Right renal pelvis (tissue), 4 donors: ENCODE measurements around the gene CD2AP. TPM values are rescaled to one million over a fixed set of nuclear protein-coding genes. Genes with fewer than 3 reads are reported as not detected.
"Not testable (repeated sequence)": the region's sequence is repeated elsewhere in the genome, so short reads cannot be mapped to it uniquely, and the experiment has no call there.

Source experiments
- DNase-seq, 4 donors: peaks; one replicate each; pipeline ENCODE4 v3.0.0-alpha.2; 2013; ENCODE audit warnings: low read depth in 4 of 4, low spot score in 3 of 4, missing footprints in 1 of 4
- polyA plus RNA-seq, 4 donors: library from polyadenylated mRNA; unstranded; fragments of 120-200 nt; gene quantifications; one replicate each; pipeline ENCODE4 v1.2.1, GENCODE V29; 2013; ENCODE audit not compliant: insufficient read length in 4 of 4

Gene CD2AP
- polyA plus RNA-seq, 4 donors: 75.4 to 101 (median 90.9) TPM

DNA sequence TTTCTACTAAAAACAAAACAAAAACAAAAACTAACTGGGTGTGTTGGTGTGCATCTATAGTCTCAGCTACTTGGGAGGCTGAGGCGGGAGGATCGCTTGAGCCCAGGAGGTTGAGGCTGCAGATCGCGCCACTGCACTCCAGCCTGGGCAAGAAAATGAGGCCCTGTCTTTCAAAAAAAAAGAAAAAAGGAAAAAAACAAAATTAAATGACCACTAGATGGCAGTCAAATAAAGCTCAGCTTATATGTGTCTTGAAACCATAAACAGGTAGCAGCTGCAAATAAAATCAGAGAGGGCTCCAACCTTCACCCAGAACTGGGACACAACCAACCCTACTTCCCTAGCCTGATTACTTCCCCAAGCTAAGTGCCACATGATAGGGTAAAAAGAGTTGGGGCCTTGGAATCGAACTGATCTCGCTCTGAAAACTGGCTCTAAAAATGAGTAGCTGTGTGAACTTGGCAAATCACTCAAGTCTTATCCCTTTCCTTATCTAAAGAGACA lies 153.7 kb downstream of the CD2AP start:
- DNase-seq: peak; percentile 35 to 50 (median 40)

DNA sequence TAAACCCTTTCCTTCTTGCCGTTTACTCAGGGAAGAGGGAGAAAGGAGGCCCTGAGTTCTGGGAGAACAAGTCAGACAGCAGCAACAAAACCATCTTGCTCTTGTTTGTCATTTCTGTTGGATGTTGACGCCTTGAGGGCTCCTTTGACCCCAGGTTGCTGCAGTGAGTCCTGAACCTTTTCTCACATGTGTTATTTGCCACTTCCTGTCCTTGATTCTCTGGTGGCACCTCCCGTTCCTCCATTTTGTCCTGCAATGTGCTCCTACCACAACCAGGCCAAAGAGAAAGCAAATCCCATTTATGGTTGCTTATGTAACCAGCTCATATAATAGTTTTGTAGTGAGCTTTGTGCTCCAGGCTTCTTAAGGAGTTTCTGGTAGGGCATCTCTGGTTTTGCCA lies 154.2 kb downstream of the CD2AP start:
- no peak for DNase-seq

DNA sequence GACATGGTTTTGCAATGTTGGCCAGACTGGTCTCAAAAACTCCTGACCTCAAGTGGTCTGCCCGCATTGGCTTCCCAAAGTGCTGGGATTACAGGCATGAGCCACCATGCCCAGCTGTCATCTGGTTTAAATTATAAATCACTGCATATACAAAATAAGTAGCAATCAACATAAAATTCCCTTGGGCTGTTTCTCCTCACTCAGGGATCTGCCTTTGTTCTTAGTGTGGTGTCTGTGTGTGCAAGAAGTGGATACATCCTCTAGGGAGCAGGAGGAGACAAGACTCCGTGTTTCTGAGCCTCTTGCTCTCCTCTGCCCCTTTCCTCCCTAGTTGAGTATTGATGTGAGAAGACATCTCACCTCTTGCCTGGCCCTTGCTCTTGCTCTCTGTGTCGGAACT lies 155.6 kb downstream of the CD2AP start:
- DNase-seq: no peak

DNA sequence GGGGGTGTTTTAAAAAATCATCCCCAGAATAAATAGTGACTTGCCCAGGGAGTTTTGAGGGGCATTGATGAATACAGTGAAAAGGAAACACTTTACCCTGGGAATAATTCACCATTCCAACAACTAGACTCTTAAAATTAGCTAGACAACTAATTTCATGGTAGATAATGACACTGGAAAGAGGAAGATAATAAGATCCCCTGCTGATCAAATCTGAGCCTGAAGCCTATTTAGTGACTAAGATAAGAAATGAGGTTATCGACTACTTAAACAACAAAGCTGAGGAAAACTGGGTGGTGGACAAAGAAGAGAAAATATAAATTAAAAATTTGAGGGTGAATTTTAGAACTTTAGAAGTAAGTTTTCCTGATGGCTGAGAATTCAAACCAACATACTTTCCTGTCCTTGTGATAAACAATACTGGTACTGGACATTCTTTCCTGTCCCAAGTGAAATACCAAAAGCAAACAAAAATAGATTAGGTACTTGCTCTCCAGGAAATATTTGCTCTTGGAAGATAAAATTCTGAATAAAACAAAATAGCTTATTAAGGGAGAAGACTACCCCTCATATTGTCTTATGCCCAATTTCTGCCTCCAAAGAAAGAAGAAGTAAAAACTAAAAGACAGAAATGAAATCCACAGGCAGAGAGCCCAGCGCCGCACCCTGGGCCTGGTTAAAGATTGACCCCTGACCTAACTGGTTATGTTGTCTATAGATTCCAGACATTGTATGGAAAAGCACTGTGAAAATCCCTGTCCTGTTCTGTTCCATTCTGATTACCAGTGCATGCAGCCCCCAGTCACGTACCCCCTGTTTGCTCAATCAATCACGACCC lies 156.8 kb downstream of the CD2AP start:
- DNase-seq: no peak

DNA sequence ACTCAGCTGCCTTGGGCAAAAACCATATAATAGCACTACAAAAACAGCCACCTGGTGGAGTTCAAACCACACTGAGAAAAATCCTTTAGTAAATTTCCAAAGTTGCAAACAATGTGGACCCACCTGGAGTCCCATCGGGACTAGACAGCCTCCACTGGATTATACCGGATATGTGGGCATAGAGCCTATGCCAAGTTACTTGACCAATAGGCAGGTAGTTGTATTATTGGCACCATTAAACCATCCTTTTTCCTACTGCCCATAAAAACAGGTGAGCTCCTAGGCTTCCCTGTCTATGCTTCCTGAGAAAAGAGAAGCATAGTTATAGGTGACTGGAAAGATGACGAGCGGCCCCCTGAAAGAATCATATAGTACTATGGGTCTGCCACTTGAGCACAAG lies 169.1 kb downstream of the CD2AP start:
- DNase-seq: no peak

DNA sequence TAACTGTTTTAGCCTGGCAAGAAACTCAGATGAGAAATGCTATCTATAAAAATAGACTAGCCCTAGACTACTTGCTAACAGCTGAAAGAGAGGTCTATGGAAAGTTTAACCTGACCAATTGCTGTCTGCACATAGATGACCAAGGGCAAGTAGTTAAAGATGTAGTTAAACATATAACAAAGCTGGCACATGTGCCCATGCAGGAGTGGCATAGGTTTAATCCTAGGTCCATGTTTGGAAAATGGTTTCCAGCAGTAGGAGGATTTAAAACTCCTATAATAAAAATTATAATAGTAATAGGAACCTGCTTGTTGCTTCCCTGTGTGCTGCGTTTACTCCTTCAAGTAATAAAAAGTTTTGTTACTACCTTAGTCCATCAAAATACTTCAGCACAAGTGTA lies 169.6 kb downstream of the CD2AP start:
- no peak for DNase-seq

DNA sequence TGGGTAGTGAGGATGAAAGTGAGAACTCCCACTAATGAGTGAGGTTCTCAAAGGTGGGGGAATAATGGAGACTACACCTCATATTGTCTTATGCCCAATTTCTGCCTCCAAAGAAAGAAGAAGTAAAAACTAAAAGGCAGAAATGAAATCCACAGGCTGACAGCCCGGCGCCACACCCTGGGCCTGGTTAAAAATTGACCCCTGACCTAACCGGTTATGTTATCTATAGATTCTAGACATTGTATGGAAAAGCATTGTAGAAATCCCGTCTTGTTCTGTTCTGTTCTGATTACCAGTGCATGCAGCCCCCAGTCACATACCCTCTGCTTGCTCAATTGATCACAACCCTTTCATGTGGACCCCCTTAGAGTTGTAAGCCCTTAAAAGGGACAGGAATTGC lies 170.0 kb downstream of the CD2AP start:
- not testable (repeated sequence) for DNase-seq

DNA sequence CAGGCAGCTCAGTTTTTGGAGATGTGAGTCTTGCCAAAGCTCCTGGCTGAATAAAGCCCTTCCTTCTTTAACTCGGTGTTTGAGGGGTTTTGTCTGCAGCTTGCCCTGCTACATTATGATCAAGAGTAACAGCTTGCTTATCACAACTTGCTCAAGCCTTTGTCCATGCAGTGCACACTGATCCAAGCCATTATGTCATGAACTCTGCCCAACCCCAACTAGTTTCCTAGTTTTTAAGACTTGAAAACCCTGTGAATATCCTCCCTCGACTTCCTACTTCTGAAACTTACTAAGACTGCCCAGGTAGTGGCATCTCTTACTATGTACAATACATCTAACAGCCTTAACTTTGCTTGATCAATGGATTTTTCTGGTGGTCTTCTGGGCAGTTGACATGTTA lies 170.4 kb downstream of the CD2AP start:
- DNase-seq: no peak

DNA sequence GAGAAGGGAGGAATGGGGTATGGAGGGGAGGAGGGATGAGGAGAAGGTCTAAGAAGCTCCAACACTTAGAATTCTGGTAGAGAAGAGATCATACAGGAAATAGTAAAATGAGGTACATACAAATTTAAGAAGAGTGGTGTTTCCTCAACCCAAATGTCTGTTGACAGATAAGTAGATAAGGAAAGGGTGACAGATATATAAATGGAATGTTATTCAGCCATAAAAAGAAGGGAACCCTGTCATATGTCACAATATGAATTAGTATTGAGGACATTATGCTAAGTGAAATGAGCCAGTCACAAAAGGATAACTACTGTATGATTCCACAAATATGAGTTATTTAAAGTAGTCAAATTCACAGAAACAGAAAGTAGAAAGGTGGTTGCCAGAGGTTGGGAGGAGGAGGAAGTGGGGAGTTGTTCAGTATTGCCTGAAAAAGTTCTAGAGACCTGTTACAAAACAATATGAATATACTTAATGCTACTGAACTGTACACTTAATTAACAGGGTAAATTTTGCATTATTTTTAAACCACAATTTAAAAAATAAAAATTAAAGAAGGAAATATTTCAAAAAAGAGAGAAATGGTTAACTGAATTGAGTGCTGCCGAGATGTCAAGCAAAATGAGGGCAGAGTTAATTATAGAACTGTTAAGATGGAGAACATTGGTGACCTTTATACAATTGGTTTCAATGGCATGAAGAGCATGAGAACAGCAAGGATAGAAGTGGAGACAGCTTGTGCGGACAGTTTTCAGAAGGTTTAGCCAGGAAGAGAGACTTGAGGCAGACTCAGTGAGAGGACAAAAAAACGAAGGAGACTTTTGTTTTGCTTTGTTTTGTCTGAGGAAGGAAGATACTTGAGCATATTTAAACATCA lies 173.2 kb downstream of the CD2AP start:
- no peak for DNase-seq

DNA sequence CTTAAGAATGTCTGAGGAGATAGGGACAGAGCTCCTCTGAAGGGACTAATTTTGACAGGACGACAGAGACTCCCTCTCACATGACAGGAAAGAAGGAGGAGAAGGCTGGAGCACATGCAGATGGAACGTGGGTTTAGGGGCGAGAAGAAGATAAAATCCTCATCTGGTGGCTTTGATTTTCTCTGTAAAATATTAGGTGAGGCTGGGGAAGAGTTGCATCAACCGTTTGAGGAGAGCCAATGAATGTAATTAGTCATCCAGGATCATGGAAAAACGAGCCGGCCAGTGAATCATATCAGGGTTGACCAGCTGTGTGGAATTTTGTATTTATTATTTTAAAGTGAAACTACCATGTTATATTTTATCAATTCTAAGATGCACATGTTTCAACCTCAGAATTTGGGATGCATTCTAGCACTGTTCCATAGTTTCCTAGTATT lies 173.9 kb downstream of the CD2AP start:
- DNase-seq: no peak

DNA sequence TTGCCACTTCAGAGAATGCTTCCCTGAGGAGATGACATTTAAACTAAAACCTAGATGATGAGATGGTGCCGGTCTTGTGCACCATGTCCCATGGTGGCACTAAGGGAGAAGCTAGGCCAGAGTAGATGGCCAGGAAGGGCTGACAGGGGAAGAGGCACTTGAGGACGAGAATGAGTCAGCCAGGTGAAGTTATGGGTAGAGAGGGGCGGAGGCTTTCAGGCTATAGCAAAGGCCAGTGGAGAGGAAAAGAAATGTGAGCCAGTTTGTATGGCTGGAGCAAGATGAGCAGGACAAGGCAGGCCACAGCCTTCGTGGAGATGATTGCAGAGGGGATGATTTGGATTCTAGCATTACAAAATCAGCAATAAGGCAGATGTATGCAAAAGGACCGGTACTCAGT lies 176.1 kb downstream of the CD2AP start:
- no peak for DNase-seq

DNA sequence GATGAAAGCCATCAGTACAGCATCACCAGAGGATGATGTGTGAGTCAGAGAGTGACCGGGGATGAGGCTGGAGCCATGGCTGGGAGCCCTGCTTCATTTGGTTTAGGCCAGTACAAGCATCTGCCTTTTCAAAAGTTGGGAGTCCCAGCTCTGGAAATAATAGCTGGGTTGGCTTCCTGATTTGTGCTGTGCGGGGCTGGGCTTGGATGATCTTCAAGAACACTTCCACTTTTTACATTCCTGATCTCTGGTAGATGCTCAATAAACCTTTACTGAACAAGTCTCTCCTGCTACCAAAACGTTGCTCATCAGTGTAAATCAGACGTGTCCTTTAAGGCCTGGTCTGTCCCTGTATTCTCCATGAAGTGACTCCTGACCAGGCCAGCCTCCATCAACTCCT lies 176.7 kb downstream of the CD2AP start:
- DNase-seq: no peak

DNA sequence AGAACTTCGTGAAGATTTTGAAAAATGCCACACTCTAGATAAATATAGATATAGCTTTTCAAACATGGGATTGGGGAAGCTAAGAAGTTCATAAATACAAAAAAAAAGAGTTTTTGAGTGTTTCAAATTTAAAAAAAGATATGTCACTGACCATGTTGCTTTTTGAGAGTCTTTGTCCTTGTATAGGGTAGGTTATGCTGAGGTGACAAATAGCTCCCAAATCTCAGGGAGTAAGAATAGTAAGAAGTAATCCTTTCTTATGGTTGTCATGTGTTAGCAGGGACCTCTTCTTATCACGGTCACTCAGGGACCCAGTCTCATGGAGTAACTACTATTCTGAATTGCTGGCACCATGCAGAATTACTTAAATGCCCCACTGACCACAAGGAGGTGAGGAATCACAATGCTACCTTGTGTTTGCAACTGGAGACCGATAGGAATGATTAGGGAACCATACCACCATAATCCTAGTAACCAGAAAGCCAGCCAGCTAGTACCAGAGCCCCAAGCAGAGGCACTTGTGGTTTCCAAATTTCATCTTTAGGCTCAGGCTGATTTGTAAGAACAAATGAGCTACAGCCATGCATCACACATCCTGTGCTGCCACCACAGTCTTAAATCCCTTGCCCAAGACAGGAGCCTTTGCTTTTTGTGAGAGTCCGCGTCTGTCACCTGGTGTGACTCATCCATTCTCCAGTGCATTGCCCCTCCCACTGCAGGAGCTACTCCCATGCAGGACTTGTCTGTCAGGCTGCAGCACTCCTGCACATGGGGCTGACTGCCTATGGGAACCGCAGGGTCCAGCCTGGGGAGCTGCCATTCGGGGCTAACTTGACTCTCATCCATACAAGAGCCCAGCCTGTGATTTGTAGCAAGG lies 178.4 kb downstream of the CD2AP start:
- DNase-seq: no peak

DNA sequence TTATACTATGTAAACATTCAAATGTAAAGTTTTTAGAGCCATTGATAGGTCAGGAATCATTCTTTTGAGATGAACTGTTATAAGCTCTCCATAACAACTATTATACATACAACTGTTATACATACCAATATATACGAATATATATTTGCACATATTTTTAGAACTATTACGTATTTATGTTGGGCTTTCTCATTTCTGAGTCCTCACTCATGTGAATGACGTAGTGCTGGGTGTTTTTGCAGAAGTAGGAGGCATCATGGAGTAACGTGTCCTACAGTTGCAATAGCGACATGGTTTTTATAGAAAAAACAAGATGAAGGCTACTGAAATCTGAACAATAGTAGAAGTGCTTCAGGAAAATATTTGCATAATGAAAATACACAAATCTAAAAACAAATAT lies 184.4 kb downstream of the CD2AP start:
- DNase-seq: no peak

DNA sequence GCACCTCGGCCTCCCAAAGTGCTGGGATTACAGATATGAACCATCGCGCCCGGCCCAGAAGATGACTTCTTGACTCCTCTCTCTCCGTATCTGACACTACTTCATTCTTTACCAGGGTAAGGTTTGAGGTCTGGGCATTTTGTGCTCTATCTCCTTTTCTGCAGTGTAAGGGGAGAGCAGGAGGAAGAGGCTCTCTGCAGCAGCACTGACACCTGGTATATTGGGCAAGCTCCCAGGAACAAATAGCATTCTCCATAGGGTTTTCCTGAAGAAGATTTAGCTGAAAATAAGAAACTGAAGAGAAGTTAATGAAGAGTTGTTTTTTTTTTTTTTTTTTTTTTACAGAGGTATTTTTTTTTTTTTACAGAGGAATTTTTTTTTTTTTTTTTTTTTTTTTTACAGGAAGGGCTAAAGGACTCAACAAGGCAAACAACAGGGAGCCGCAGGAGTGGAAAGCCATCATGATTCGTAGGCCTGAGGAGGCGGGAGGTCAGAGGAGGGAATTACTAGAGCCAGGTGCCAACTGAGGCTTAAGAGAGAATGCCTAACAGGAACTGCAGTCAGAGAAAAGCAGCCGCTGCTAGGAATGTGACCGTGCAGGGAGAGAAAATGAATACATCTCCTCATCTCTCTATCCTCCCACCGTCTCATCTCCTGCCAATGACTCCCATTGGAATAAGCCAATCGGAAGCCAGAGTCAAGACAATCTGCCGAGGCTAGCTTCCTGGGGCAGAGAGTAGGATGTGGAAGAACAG lies 186.1 kb downstream of the CD2AP start:
- no peak for DNase-seq

DNA sequence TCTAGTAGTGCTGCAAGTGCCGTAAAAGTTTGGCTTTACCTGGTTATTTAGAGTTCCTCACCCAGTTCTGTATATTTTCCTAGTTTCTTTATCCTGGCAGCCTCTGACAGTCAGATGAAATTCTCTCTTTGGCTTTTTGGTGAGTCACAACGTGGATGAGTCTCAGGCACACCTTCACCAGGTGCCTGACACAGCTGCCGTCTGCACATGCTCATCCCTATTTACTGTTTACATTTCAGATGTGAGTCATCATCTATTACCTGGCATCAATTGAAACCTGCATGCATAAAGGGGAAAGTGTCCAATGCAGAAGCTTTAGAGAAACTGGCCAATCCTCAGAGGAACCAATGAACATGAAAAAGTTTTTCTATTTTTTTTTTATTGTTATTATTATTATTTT lies 187.5 kb downstream of the CD2AP start:
- DNase-seq: no peak

DNA sequence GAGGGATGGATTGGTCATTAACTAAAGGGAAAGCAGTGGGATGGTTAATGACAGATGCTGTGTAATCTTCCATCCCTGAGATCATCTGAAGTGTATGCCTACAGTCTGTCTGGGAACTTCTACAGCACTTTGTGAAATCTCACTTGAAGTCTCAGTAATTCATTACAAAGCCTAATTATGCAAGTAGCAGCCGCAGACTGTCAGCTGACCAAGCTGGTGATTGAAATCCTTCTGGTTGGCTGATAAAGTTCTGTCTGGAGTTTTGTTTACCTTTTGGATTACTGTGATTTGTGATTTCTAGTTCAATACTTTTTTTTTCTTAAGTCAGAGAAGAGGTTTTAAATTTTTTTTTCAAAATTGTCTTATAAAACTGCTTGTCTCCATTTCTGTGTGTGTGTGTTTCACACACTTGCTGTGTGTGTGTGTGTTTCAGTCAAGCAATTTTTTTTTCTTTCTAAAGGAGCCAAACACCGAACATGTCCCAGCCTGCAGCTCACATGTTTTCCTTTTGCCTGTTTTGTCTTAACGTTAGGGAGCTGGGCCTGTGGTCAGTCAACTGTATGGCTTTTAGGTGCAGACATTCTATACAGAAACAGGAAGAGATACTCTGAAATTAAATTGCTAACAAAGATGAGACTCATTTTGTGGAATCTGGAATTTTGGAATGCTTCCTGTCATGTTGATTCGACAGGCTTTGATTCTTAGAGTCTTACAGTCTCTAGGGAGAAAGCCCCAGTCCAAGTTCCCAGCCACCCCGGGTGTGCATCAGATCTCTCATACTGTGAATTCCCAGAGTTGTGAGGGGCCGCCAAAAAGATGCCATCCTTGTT lies 192.3 kb downstream of the CD2AP start:
- peak in 3 of 4 donors; percentile 25 to 40 (median 28) for DNase-seq

DNA sequence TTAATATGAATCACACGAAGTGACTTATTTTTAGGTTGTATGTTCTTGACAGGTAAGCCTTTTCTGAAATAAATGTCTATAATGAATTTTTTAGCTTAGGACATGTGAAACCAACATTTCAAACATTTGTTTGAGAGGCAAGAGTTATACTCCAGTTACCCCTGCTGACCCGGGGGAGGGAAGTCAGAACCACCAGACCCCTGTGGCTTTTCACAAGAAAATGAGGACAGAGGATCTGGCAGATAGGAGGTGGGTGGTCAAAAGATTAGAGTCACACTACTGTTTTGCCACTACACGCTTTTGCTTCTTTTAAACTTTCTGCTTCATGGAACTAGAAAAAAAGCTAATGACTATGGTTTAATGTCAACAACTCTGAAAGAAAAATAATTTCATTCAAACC lies 193.3 kb downstream of the CD2AP start:
- no peak for DNase-seq

DNA sequence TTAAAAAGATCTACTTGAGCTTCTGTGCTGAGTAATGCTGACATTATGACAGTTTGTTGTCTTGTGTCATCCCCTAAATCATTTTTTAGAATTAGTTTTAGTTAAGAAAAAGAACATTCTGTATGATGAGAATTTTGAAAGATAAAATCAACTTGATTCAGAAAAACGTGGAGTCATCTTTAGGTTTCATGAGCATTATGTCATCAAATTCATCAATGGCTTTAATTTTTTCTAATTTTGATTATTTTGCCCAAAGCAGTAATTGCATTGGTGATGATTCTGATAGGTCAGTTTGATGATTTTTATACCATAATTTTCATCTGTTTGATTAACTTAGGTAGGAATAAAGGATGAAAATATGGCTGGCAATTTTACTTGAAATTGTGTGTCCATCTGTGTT lies 194.2 kb downstream of the CD2AP start:
- no peak for DNase-seq
